ENCODE measurements around the gene GTPBP4.

The GTPBP4 gene

DNA sequence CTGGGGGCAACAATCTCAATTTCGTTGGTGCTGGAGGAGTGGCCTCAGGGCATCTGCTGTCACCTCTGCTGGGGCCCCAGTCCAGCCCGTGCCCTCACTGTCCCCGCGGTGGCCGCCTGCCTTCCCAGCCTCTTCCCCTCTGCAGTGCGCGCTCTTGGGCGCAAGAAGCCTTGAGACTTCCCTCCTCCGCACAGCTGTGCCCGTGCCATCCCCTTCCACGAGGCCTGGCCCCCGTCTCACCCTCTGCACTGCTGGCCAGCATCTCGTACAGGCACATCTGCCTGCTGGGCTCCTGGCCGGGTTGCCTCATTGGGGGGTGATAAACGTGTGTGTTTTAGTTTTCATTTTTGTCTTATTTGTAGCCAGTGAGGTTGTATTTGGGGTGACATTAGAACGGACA lies 23.5 kb downstream of the GTPBP4 start:
- no peak for DNase-seq (ENCODE audit: low read depth)
- TF ChIP-seq, protein P1, sequence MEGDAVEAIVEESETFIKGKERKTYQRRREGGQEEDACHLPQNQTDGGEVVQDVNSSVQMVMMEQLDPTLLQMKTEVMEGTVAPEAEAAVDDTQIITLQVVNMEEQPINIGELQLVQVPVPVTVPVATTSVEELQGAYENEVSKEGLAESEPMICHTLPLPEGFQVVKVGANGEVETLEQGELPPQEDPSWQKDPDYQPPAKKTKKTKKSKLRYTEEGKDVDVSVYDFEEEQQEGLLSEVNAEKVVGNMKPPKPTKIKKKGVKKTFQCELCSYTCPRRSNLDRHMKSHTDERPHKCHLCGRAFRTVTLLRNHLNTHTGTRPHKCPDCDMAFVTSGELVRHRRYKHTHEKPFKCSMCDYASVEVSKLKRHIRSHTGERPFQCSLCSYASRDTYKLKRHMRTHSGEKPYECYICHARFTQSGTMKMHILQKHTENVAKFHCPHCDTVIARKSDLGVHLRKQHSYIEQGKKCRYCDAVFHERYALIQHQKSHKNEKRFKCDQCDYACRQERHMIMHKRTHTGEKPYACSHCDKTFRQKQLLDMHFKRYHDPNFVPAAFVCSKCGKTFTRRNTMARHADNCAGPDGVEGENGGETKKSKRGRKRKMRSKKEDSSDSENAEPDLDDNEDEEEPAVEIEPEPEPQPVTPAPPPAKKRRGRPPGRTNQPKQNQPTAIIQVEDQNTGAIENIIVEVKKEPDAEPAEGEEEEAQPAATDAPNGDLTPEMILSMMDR (conservative IDR thresholded peaks at IDR 0.05; ENCODE audit: low read length), result no peak
- no peak overlapping the region for H3K4me3 ChIP-seq (ENCODE audit: low read length)

DNA sequence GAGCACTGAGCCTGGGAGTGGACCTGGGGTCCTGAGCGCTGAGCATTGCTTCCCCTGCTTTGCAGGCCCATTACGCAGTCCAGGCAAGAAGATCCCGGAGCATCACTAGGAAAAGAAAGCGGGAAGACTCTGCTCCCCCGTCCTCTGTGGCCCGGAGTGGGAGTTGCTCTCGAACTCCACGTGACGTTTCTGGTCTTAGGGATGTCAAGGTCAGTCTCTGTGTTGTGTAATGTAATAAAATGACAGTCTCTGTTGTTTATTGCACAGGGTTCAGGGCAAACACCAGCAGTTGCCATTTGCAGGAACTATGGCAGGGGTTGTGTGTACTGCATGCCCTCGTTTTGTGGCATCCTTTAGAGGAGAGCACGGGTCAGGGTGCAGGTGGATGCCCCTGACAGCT lies 27.5 kb downstream of the GTPBP4 start:
- no peak overlapping the region for H3K4me3 ChIP-seq (ENCODE audit: low read length)
- no peak for DNase-seq (ENCODE audit: low read depth)
- TF ChIP-seq, protein P1 (conservative IDR thresholded peaks at IDR 0.05; ENCODE audit: low read length), result no peak

DNA sequence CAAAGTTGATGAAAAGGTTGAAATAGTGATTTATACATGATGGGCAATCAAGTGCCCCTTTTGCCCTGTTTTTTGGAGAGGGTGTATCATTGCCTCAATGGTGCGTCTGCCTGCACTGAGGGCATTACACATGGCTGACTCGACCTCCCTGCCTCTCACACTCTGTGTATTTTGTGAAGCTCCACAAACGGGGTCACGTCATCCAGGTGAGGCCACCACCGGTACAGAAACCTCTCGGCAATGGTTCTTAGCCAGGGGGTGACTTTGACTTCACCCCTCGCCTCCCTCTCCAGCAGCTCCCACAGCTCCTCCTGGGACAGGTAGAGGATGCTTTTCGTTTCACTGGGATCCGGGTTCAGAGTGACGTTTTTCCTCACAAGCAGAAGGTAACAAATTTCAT lies 31.1 kb downstream of the GTPBP4 start:
- TF ChIP-seq, protein P1 (conservative IDR thresholded peaks at IDR 0.05; ENCODE audit: low read length), result no peak
- no peak overlapping the region for H3K4me3 ChIP-seq (ENCODE audit: low read length)
- DNase-seq (ENCODE audit: low read depth), result no peak

DNA sequence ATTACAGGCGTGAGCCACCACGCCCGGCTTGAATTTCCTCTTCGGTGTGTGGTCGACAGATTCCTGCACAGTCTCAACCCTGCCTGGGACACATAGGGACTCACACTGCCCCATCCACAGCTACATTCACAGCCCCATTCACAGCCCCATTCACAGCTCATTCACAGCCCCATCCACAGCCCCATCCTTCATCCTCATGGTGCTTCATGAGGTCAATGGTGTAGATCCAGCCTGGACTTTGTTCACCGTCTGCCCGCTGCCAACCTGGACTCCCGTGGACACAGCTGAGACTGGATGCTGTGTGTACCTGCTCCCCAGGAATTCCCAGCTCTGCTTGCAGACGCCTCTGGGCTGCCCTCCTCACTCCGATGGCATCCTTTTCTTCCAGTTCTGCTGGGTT lies 32.2 kb downstream of the GTPBP4 start:
- TF ChIP-seq, protein P1 (conservative IDR thresholded peaks at IDR 0.05; ENCODE audit: low read length), result no peak
- H3K4me3 ChIP-seq (ENCODE audit: low read length), result no peak overlapping the region
- no peak for DNase-seq (ENCODE audit: low read depth)

DNA sequence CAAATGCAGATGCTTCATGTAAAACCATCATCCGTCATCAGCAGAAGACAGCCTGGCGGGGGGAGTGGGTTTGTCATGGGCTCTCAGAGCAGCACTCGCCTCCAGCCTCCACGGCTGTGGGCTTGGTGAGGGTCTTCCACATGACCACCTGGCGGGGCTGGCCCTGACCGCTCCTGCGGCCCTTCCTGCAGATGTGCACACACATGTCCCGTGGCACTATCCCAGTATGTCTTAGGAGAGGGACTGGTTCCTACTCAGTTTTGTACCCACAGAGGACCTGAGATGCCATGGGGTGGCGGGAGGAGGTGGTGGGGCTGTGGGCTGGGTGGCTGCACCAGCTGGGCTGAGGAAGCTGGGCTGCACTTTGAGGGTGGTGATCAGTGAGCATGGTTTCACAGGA lies 32.7 kb downstream of the GTPBP4 start:
- H3K4me3 ChIP-seq (ENCODE audit: low read length), result no peak overlapping the region
- no peak for DNase-seq (ENCODE audit: low read depth)
- TF ChIP-seq, protein P1 (conservative IDR thresholded peaks at IDR 0.05; ENCODE audit: low read length), result no peak

DNA sequence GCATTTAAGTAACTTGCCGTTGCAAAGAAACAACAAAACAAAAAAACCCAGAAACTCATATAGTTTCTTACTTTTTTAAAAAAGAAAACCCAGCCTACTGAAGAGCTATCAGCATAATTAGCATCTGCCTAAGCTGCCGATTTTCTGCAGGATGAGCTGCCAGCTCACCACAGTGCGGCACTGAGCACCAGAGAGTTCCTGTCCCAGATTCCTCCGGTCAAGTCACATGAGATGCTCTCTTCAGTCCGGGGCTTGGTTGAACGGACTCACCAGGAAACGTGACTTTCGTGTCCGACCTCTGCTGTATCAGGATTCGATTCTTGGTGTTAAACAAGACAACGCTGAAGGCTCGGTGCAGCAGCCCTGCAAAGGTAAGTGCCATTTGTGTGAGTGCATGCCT lies 34.2 kb downstream of the GTPBP4 start:
- TF ChIP-seq, protein P1 (conservative IDR thresholded peaks at IDR 0.05; ENCODE audit: low read length), result no peak
- H3K4me3 ChIP-seq (ENCODE audit: low read length), result no peak overlapping the region

DNA sequence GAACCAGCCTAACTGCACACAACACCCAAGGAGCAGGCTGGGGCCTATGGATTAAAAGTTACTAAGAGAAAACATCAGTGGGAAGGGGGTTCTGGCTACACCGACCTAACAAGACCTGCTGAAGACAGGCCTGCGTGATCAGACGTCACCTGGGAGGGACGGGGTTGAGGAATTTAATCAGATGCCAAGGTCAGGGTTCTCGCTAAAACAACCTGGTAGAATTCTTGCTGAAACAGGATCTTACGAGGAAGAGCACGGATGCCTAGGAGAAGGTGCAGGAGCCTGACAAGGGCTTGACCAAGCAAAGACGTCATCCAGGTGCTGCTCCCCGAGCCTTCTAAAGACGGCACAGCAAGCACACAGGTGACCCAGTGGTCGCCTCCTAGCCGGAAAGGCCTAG lies 35.9 kb downstream of the GTPBP4 start:
- TF ChIP-seq, protein P1 (conservative IDR thresholded peaks at IDR 0.05; ENCODE audit: low read length), result no peak
- no peak for DNase-seq (ENCODE audit: low read depth)
- no peak overlapping the region for H3K4me3 ChIP-seq (ENCODE audit: low read length)

More for the DNA sequence above, 34.2 kb downstream of the GTPBP4 start:
- no peak for DNase-seq (ENCODE audit: low read depth)

Data from AG10803 (cell line).